ENCODE data around the gene NKD1. TPM values are rescaled to one million over a fixed set of nuclear protein-coding genes. Genes with fewer than 3 reads are reported as not detected.

The NKD1 gene
- total RNA-seq, 1 donor from 2014 or later: 63.0 TPM

DNA sequence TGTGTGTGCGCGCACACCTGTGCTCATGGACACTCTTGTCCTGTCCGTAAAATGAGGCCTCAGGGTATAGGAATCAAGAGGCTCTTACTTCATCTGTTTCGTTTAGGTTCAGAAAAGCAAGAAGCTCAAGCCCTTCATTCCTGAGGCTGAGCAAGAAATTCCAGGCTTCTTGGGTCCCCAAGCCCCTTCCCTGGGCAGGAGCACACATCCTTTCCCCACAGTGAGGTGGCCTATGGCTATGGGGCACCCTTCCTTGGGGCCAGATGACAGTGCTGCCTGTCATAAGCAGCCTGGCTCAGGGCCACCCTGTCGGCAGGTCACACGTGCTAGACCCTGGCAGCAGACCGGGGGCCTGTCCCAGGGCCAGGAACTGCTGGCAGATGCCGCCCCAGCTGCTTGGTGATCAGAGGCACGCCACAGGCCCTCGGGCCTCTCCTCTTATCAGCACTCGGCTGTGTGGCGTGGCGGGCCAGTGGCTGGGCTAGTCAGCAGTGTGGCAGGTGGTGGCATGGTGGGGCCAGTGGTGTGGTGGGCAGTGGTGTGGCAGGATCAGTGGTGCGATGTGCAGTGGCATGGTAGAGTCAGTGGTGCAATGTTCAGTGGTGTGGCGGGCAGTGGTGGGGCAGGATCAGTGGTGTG, 50.2 kb downstream of the NKD1 start:
- Mint-ChIP-seq H3K9me3 (no peaks in the 10 kb centered on the region), H3K27ac (no peak overlapping the region), H3K4me3 (no peak overlapping the region), H3K36me3 (peaks cover 2% of the 10 kb centered on the region), H3K4me1 (peaks cover 48% of the 10 kb centered on the region), H3K27me3 (ENCODE audit: low read depth) (no peaks in the 10 kb centered on the region)
- no peak for TF ChIP-seq CTCF (IDR thresholded peaks at IDR 0.05; ENCODE audit: unreplicated experiment)
- DNase-seq (ENCODE audit: low spot score in 2 of 2, unreplicated experiment in 2 of 2): no peak

DNA sequence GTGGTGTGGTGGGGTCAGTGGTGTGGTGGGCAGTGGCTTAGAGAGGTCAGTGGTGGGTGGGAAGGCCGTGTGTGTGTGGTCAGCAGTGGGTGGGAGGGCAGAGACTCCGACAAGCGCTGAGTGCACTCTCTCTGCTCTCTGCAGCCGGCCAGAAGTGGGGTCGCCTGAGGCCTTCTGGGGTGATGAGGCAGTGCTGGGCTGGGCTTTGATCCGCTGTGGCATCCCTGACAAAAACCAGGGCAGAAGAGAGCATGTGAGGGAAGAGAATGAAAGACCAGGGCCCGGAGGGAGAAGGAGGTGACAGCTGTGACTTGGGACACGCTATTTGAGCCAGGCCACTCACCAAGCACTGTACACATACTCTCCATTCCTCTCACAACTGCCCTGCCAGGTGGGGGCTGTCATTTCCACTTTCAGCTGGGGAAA, 50.8 kb downstream of the NKD1 start:
- H3K4me3 Mint-ChIP-seq: no peak overlapping the region
- H3K36me3 Mint-ChIP-seq: peaks cover 2% of the 10 kb centered on the region
- no peaks in the 10 kb centered on the region for H3K27me3 Mint-ChIP-seq (ENCODE audit: low read depth)
- TF ChIP-seq CTCF (IDR thresholded peaks at IDR 0.05; ENCODE audit: unreplicated experiment): no peak
- no peaks in the 10 kb centered on the region for H3K9me3 Mint-ChIP-seq
- no peak overlapping the region for H3K27ac Mint-ChIP-seq
- DNase-seq (ENCODE audit: low spot score in 2 of 2, unreplicated experiment in 2 of 2): no peak
- H3K4me1 Mint-ChIP-seq: peaks cover 50% of the 10 kb centered on the region

GRCh38 chr16:50599494-50599893, 51.3 kb downstream of the NKD1 start:
- H3K36me3 Mint-ChIP-seq: peaks cover 2% of the 10 kb centered on the region
- TF ChIP-seq CTCF (IDR thresholded peaks at IDR 0.05; ENCODE audit: unreplicated experiment): no peak
- peaks cover 47% of the 10 kb centered on the region for H3K4me1 Mint-ChIP-seq
- H3K4me3 Mint-ChIP-seq: no peak overlapping the region
- H3K9me3 Mint-ChIP-seq: no peaks in the 10 kb centered on the region
- no peak for DNase-seq (ENCODE audit: low spot score in 2 of 2, unreplicated experiment in 2 of 2)
- no peaks in the 10 kb centered on the region for H3K27me3 Mint-ChIP-seq (ENCODE audit: low read depth)
- H3K27ac Mint-ChIP-seq: no peak overlapping the region

DNA sequence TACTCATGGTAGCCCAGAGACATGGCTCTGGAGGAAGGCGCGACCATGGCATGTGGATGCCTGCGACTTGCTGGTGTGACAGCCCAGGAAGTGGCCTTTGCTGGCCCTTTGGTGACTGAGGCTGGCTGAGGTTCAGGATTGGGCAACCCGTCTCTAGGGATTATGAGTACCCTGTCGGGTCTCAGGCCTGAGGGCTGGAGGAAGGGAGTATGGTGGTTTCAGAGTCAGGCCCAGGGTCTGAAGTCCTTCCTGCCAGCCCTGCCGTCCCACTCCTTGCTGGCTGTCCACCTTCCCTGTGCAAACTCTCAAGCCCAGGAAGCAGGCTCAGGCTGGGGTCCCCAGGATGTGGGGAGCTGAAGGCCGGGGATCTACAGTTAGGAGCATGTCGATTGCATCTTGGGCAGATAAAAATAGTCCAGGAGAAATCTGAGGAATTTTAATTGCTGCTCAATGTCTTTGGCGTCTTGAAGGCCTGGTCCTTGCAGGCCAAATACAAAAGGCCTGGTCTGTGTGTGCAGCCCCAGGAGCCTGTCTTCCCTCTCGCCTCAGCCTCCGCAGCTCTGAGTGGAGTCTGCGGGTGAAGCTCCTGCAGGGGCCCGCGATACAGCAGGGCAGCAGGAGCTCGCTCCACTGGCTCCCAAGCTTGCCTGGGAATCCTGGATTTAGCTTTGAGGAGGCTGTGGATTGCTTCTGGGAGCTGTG, 52.5 kb downstream of the NKD1 start:
- Mint-ChIP-seq H3K9me3 (no peaks in the 10 kb centered on the region), H3K4me1 (peaks cover 45% of the 10 kb centered on the region), H3K27ac (peak overlapping the region; percentile 89), H3K4me3 (no peak overlapping the region), H3K27me3 (ENCODE audit: low read depth) (no peaks in the 10 kb centered on the region), H3K36me3 (peaks cover 2% of the 10 kb centered on the region)
- TF ChIP-seq CTCF (IDR thresholded peaks at IDR 0.05; ENCODE audit: unreplicated experiment): no peak
- DNase-seq (ENCODE audit: low spot score in 2 of 2, unreplicated experiment in 2 of 2): no peak

DNA sequence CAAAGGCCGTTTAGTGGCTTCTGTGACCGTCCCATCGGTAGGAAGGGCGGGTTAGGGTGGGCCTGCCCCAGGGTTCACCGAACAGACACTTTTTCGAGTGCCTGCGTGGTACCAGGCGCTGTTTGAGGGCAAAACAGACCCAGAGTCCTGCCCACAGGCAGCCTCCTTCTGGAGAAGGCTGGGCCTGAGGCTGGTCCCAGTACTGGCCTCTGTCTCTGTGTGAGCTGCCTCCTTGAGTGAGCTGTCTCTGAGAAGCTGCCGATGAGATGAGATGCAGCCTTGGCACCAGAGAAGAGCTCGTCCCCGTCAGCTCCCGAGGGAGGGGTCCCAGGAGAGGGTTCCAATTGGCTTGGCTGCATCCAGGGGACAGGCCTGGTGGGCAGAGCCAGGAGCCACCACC, 53.1 kb downstream of the NKD1 start:
- no peaks in the 10 kb centered on the region for H3K9me3 Mint-ChIP-seq

More for the DNA sequence above, 53.1 kb downstream of the NKD1 start:
- no peak for TF ChIP-seq CTCF (IDR thresholded peaks at IDR 0.05; ENCODE audit: unreplicated experiment)
- no peak for DNase-seq (ENCODE audit: low spot score in 2 of 2, unreplicated experiment in 2 of 2)
- no peak overlapping the region for H3K4me3 Mint-ChIP-seq
- H3K27ac Mint-ChIP-seq: peak overlapping the region; percentile 89
- H3K4me1 Mint-ChIP-seq: peaks cover 43% of the 10 kb centered on the region
- no peaks in the 10 kb centered on the region for H3K27me3 Mint-ChIP-seq (ENCODE audit: low read depth)
- H3K36me3 Mint-ChIP-seq: peaks cover 2% of the 10 kb centered on the region

Data from mesothelial cell of epicardium (in vitro differentiated cells).